Measurements from ENCODE around the gene PSMD4. TPM values are rescaled to one million over a fixed set of nuclear protein-coding genes. Genes with fewer than 3 reads are reported as not detected.

Gene PSMD4
- polyA plus RNA-seq, 3 donors = 232 to 266 (median 252) TPM

DNA sequence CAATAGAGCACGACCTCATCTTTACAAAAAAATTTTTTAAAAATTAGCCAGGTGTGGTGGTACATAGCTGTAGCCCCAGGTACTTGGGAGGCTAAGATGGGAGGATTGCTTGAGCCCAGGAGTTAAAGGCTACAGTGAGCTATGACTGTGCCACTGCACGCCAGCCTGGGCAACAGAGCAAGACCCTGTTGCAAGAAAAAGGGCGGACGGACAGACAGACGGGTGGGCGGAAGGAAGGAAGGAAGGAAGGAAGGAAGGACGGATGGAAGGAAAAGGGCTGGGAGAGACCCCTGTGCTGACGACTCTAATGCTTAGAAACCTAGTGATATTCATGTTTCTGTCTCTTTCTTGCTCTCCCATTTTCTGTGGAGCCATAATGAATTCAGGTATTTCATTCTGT, 58.3 kb downstream of the PSMD4 start:
- H3K27ac ChIP-seq (ENCODE audit: low read depth in 1 of 2, low read length in 2 of 2) = peak overlapping the region; percentile 77 to 93
- intact Hi-C loops (cut with micrococcal nuclease) = no loop called here

DNA sequence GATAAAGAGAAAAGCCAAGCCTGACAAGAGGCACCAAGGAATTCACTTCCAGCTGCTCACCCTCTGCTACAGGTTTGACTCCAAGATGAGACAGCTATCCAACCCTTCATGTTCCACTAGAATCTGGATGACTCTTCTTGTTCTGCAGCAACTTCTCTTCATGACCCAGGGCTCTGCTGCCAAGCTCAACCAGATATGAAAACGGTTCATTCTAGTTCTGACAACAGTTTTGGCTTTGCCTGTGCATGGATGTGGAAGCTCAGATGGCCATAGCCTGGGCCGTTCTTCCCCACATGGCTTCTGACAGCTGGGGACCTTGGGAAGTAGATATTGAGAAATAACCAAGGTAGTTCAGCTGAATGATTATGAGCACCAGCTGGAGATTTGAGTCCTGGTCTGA, 59.0 kb downstream of the PSMD4 start:
- H2AFZ ChIP-seq (ENCODE audit: insufficient read depth, low read depth, low read length, poor library complexity, severe bottlenecking) = no peak overlapping the region
- no peak overlapping the region for H3K4me2 ChIP-seq (replicated peaks; ENCODE audit: extremely low read depth, low read length, poor library complexity, severe bottlenecking)
- Mint-ChIP-seq H3K36me3 (peaks cover 78 to 92% of the 10 kb centered on the region in 2 donors), H3K9me3 (peaks cover 0 to 3% (median 0%) of the 10 kb centered on the region in 7 donors), H3K4me1 (peaks cover 24% of the 10 kb centered on the region), H3K27ac (peak overlapping the region; percentile 57 to 99 (median 96)), H3K4me3 (no peak overlapping the region), H3K27me3 (ENCODE audit: low read depth in 3 of 3) (peaks cover 0 to 2% (median 0%) of the 10 kb centered on the region in 3 donors)
- H3K36me3 ChIP-seq (replicated peaks in 1 of 2; ENCODE audit: control insufficient read depth in 1 of 2, insufficient read depth in 2 of 2, low read length in 2 of 2) = peaks cover 90 to 93% of the 10 kb centered on the region in 2 donors
- WGBS (ENCODE audit: insufficient coverage) = 100% methylated on average over 2 of the region's 2 CpGs
- H3K79me2 ChIP-seq (ENCODE audit: insufficient read depth, low read length) = peaks cover 79% of the 10 kb centered on the region
- no peaks in the 10 kb centered on the region for H3K9me3 ChIP-seq (replicated peaks in 1 of 2; ENCODE audit: control insufficient read depth in 1 of 2, insufficient read depth in 1 of 2, low read length in 2 of 2)
- H4K20me1 ChIP-seq (ENCODE audit: insufficient read depth, low read length) = peaks cover 85% of the 10 kb centered on the region
- peaks cover 18% of the 10 kb centered on the region in 2 donors for H3K4me1 ChIP-seq (ENCODE audit: control insufficient read depth in 1 of 2, insufficient read depth in 2 of 2, low read length in 2 of 2)
- no peaks in the 10 kb centered on the region for H3K27me3 ChIP-seq (ENCODE audit: control insufficient read depth in 2 of 2, insufficient read depth in 2 of 2, low read length in 2 of 2)
- H3K27ac ChIP-seq (ENCODE audit: low read depth in 1 of 2, low read length in 2 of 2) = peak overlapping the region in 1 of 2 donors; percentile 93
- H3K4me3 ChIP-seq (replicated peaks in 1 of 3; ENCODE audit: low read depth in 2 of 3, low read length in 3 of 3) = no peak overlapping the region
- H3K9ac ChIP-seq (ENCODE audit: insufficient read depth, low read length, poor library complexity, severe bottlenecking) = no peak overlapping the region
- intact Hi-C loops (cut with micrococcal nuclease) = no loop called here
- no peak for DNase-seq
- TF ChIP-seq CTCF (IDR thresholded peaks at IDR 0.05) = no peak

More for the DNA sequence above, 58.3 kb downstream of the PSMD4 start:
- Histone ChIP-seq H2AFZ (ENCODE audit: insufficient read depth, low read depth, low read length, poor library complexity, severe bottlenecking) (no peak overlapping the region), H3K9ac (ENCODE audit: insufficient read depth, low read length, poor library complexity, severe bottlenecking) (no peak overlapping the region), H3K27me3 (ENCODE audit: control insufficient read depth in 2 of 2, insufficient read depth in 2 of 2, low read length in 2 of 2) (no peaks in the 10 kb centered on the region), H3K36me3 (replicated peaks in 1 of 2; ENCODE audit: control insufficient read depth in 1 of 2, insufficient read depth in 2 of 2, low read length in 2 of 2) (peaks cover 95 to 97% of the 10 kb centered on the region in 2 donors), H4K20me1 (ENCODE audit: insufficient read depth, low read length) (peaks cover 90% of the 10 kb centered on the region), H3K9me3 (replicated peaks in 1 of 2; ENCODE audit: control insufficient read depth in 1 of 2, insufficient read depth in 1 of 2, low read length in 2 of 2) (no peaks in the 10 kb centered on the region), H3K79me2 (ENCODE audit: insufficient read depth, low read length) (peaks cover 79% of the 10 kb centered on the region), H3K4me2 (replicated peaks; ENCODE audit: extremely low read depth, low read length, poor library complexity, severe bottlenecking) (no peak overlapping the region), H3K4me3 (replicated peaks in 1 of 3; ENCODE audit: low read depth in 2 of 3, low read length in 3 of 3) (no peak overlapping the region), H3K4me1 (ENCODE audit: control insufficient read depth in 1 of 2, insufficient read depth in 2 of 2, low read length in 2 of 2) (peaks cover 18% of the 10 kb centered on the region in 2 donors)
- H3K4me1 Mint-ChIP-seq = peaks cover 24% of the 10 kb centered on the region
- 93% methylated on average over 6 of the region's 8 CpGs for WGBS (ENCODE audit: insufficient coverage)
- peaks cover 0 to 2% (median 0%) of the 10 kb centered on the region in 3 donors for H3K27me3 Mint-ChIP-seq (ENCODE audit: low read depth in 3 of 3)
- no peak for TF ChIP-seq CTCF (IDR thresholded peaks at IDR 0.05)
- H3K27ac Mint-ChIP-seq = peak overlapping the region; percentile 88 to 99 (median 96)
- H3K36me3 Mint-ChIP-seq = peaks cover 85 to 94% of the 10 kb centered on the region in 2 donors
- no peak for DNase-seq
- H3K4me3 Mint-ChIP-seq = no peak overlapping the region
- peaks cover 0 to 5% (median 0%) of the 10 kb centered on the region in 7 donors for H3K9me3 Mint-ChIP-seq
